ENCODE data around the gene NSMCE1. TPM values are rescaled to one million over a fixed set of nuclear protein-coding genes. Genes with fewer than 3 reads are reported as not detected.

Gene NSMCE1
- total RNA-seq, 1 donor from 2014 or later, result 21.2 TPM

GRCh38 chr16:27185776-27186130, 82.8 kb downstream of the NSMCE1 start:
- DNase-seq (ENCODE audit: low spot score), result no peak
- H3K4me1 Mint-ChIP-seq (ENCODE audit: low read depth), result no peaks in the 10 kb centered on the region
- TF ChIP-seq, protein P1, sequence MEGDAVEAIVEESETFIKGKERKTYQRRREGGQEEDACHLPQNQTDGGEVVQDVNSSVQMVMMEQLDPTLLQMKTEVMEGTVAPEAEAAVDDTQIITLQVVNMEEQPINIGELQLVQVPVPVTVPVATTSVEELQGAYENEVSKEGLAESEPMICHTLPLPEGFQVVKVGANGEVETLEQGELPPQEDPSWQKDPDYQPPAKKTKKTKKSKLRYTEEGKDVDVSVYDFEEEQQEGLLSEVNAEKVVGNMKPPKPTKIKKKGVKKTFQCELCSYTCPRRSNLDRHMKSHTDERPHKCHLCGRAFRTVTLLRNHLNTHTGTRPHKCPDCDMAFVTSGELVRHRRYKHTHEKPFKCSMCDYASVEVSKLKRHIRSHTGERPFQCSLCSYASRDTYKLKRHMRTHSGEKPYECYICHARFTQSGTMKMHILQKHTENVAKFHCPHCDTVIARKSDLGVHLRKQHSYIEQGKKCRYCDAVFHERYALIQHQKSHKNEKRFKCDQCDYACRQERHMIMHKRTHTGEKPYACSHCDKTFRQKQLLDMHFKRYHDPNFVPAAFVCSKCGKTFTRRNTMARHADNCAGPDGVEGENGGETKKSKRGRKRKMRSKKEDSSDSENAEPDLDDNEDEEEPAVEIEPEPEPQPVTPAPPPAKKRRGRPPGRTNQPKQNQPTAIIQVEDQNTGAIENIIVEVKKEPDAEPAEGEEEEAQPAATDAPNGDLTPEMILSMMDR (IDR thresholded peaks at IDR 0.05), result no peak
- peaks cover 5% of the 10 kb centered on the region for H3K9me3 Mint-ChIP-seq (ENCODE audit: low read depth)
- peaks cover 5% of the 10 kb centered on the region for H3K27me3 Mint-ChIP-seq (ENCODE audit: low read depth)
- H3K27ac Mint-ChIP-seq (ENCODE audit: unreplicated experiment), result no peak overlapping the region
- no peaks in the 10 kb centered on the region for H3K36me3 Mint-ChIP-seq (ENCODE audit: low read depth)
- H3K4me3 Mint-ChIP-seq (ENCODE audit: unreplicated experiment), result no peak overlapping the region

GRCh38 chr16:27182906-27183405, 85.6 kb downstream of the NSMCE1 start:
- H3K36me3 Mint-ChIP-seq (ENCODE audit: low read depth), result no peaks in the 10 kb centered on the region
- H3K4me1 Mint-ChIP-seq (ENCODE audit: low read depth), result no peaks in the 10 kb centered on the region
- H3K9me3 Mint-ChIP-seq (ENCODE audit: low read depth), result peaks cover 5% of the 10 kb centered on the region
- H3K27me3 Mint-ChIP-seq (ENCODE audit: low read depth), result peaks cover 5% of the 10 kb centered on the region
- TF ChIP-seq, protein P1 (IDR thresholded peaks at IDR 0.05), result no peak
- no peak overlapping the region for H3K4me3 Mint-ChIP-seq (ENCODE audit: unreplicated experiment)
- no peak overlapping the region for H3K27ac Mint-ChIP-seq (ENCODE audit: unreplicated experiment)
- DNase-seq (ENCODE audit: low spot score), result no peak

GRCh38 chr16:27181019-27181790, 87.4 kb downstream of the NSMCE1 start:
- Mint-ChIP-seq H3K4me3 (ENCODE audit: unreplicated experiment) (no peak overlapping the region), H3K27me3 (ENCODE audit: low read depth) (peaks cover 5% of the 10 kb centered on the region), H3K27ac (ENCODE audit: unreplicated experiment) (no peak overlapping the region), H3K36me3 (ENCODE audit: low read depth) (no peaks in the 10 kb centered on the region), H3K9me3 (ENCODE audit: low read depth) (peaks cover 5% of the 10 kb centered on the region), H3K4me1 (ENCODE audit: low read depth) (peaks cover 7% of the 10 kb centered on the region)
- DNase-seq (ENCODE audit: low spot score), result no peak
- TF ChIP-seq, protein P1 (IDR thresholded peaks at IDR 0.05), result no peak

GRCh38 chr16:27179500-27180072, 89.0 kb downstream of the NSMCE1 start:
- TF ChIP-seq, protein P1 (IDR thresholded peaks at IDR 0.05), result peak; percentile 81

GRCh38 chr16:27177031-27177774, 91.4 kb downstream of the NSMCE1 start:
- H3K27ac Mint-ChIP-seq (ENCODE audit: unreplicated experiment), result peak overlapping the region; percentile 34
- TF ChIP-seq, protein P1 (IDR thresholded peaks at IDR 0.05), result no peak
- H3K27me3 Mint-ChIP-seq (ENCODE audit: low read depth), result peaks cover 4% of the 10 kb centered on the region
- no peak overlapping the region for H3K4me3 Mint-ChIP-seq (ENCODE audit: unreplicated experiment)
- no peak for DNase-seq (ENCODE audit: low spot score)
- H3K9me3 Mint-ChIP-seq (ENCODE audit: low read depth), result peaks cover 4% of the 10 kb centered on the region
- no peaks in the 10 kb centered on the region for H3K36me3 Mint-ChIP-seq (ENCODE audit: low read depth)
- H3K4me1 Mint-ChIP-seq (ENCODE audit: low read depth), result peaks cover 7% of the 10 kb centered on the region

More at GRCh38 chr16:27179500-27180072, 89.0 kb downstream of the NSMCE1 start:
- DNase-seq (ENCODE audit: low spot score), result no peak
- H3K27ac Mint-ChIP-seq (ENCODE audit: unreplicated experiment), result no peak overlapping the region
- H3K36me3 Mint-ChIP-seq (ENCODE audit: low read depth), result no peaks in the 10 kb centered on the region
- H3K27me3 Mint-ChIP-seq (ENCODE audit: low read depth), result peaks cover 5% of the 10 kb centered on the region
- peaks cover 7% of the 10 kb centered on the region for H3K4me1 Mint-ChIP-seq (ENCODE audit: low read depth)
- H3K4me3 Mint-ChIP-seq (ENCODE audit: unreplicated experiment), result no peak overlapping the region
- H3K9me3 Mint-ChIP-seq (ENCODE audit: low read depth), result peaks cover 5% of the 10 kb centered on the region
